GM23338 (cell line): ENCODE results near the gene MAGOHB. TPM values are rescaled to one million over a fixed set of nuclear protein-coding genes. Genes with fewer than 3 reads are reported as not detected.

Source experiments
- ATAC-seq: fragments of 200-7000 bp; cut with Tn5 transposase; 3 replicates; pipeline ENCODE4 v1.9.1; 2020
- DNase-seq: peaks from one replicate; pipeline ENCODE4 v3.0.0-alpha.2; 2015; ENCODE audit warnings: low spot score
- H2AFZ ChIP-seq: fragments of 200-600 bp; sonication (generic); 2 replicates; pipeline ENCODE4 v1.8.0; 2016; ENCODE audit warnings: antibody characterized with exemption, mild to moderate bottlenecking, moderate library complexity
- H3F3A ChIP-seq: fragments of 200-600 bp; sonication (generic); replicated peaks from 2 replicates; pipeline ENCODE4 v1.8.0; 2017; ENCODE audit warnings: antibody characterized with exemption, mixed run types, low read depth
- H3K27ac ChIP-seq: fragments of 200-600 bp; sonication (generic); 2 replicates; pipeline ENCODE4 v1.6.1; 2016; ENCODE audit warnings: low read depth
- H3K27me3 ChIP-seq: fragments of 200-600 bp; sonication (generic); 2 replicates; pipeline ENCODE4 v1.8.0; 2016; ENCODE audit warnings: mild to moderate bottlenecking, mixed run types, moderate library complexity; ENCODE audit not compliant: insufficient read depth
- H3K36me3 ChIP-seq: fragments of 200-600 bp; sonication (generic); 2 replicates; pipeline ENCODE4 v1.8.0; 2016; ENCODE audit warnings: mild to moderate bottlenecking; ENCODE audit not compliant: insufficient read depth
- H3K4me1 ChIP-seq: fragments of 200-600 bp; sonication (generic); 2 replicates; pipeline ENCODE4 v1.8.0; 2016; ENCODE audit warnings: mild to moderate bottlenecking, moderate library complexity; ENCODE audit not compliant: insufficient read depth
- H3K4me2 ChIP-seq: fragments of 200-600 bp; sonication (generic); 2 replicates; pipeline ENCODE4 v1.7.1; 2017; ENCODE audit warnings: mixed run types
- H3K4me3 ChIP-seq: fragments of 200-600 bp; sonication (generic); 2 replicates; pipeline ENCODE4 v1.6.1; 2016; ENCODE audit warnings: mixed run types
- H3K79me2 ChIP-seq: fragments of 200-600 bp; sonication (generic); replicated peaks from 2 replicates; pipeline ENCODE4 v1.8.0; 2017; ENCODE audit warnings: mild to moderate bottlenecking; ENCODE audit not compliant: insufficient read depth
- H3K9me2 ChIP-seq: fragments of 200-600 bp; sonication (generic); 2 replicates; pipeline ENCODE4 v1.8.0; 2017; ENCODE audit not compliant: insufficient read depth
- H4K20me1 ChIP-seq: fragments of 200-600 bp; sonication (generic); replicated peaks from 2 replicates; pipeline ENCODE4 v1.8.0; 2017; ENCODE audit warnings: mild to moderate bottlenecking; ENCODE audit not compliant: insufficient read depth
- H3K27ac Mint-ChIP-seq: 2 replicates; pipeline ENCODE4 v1.8.0; 2020; ENCODE audit warnings: inconsistent platforms, mild to moderate bottlenecking, moderate library complexity, mixed read lengths
- H3K27me3 Mint-ChIP-seq: 3 replicates; pipeline ENCODE4 v1.8.0; 2022; ENCODE audit warnings: low read depth, mild to moderate bottlenecking, moderate library complexity, mixed read lengths, inconsistent platforms; ENCODE audit not compliant: insufficient read depth, poor library complexity
- H3K36me3 Mint-ChIP-seq: 3 replicates; pipeline ENCODE4 v1.8.0; 2021; ENCODE audit warnings: low read depth, mild to moderate bottlenecking, inconsistent platforms, moderate library complexity, mixed read lengths
- H3K4me1 Mint-ChIP-seq: 3 replicates; pipeline ENCODE4 v1.8.0; 2020; ENCODE audit warnings: mild to moderate bottlenecking, inconsistent platforms, mixed read lengths
- H3K4me3 Mint-ChIP-seq: 3 replicates; pipeline ENCODE4 v1.8.0; 2021; ENCODE audit warnings: moderate library complexity, mild to moderate bottlenecking, inconsistent platforms, mixed read lengths
- H3K9me3 Mint-ChIP-seq: 3 replicates; pipeline ENCODE4 v1.8.0; 2020; ENCODE audit warnings: moderate library complexity, mild to moderate bottlenecking, inconsistent platforms, mixed read lengths
- CREB1 ChIP-seq: fragments of 250-450 bp; sonication (Bioruptor Pico); IDR thresholded peaks from 2 replicates; pipeline ENCODE4 v1.5.0; 2020; ENCODE audit warnings: low read depth, mild to moderate bottlenecking, moderate library complexity
- EZH2 ChIP-seq: fragments of 200-600 bp; sonication (generic); IDR thresholded peaks from one replicate; pipeline ENCODE4 v1.8.0; 2017; ENCODE audit warnings: antibody characterized with exemption, mild to moderate bottlenecking, low read depth; ENCODE audit not compliant: unreplicated experiment
- EZH2phosphoT487 ChIP-seq: fragments of 200-600 bp; sonication (generic); IDR thresholded peaks from one replicate; pipeline ENCODE4 v1.8.1; 2018; ENCODE audit warnings: antibody characterized with exemption; ENCODE audit not compliant: unreplicated experiment
- JUNB ChIP-seq: IDR thresholded peaks from one replicate; pipeline ENCODE4 v1.6.1; 2016; ENCODE audit warnings: antibody characterized with exemption; ENCODE audit not compliant: unreplicated experiment
- NANOG ChIP-seq: IDR thresholded peaks from 2 replicates; pipeline ENCODE4 v1.6.1; 2016; ENCODE audit warnings: antibody characterized with exemption, borderline replicate concordance
- POLR2AphosphoS5 ChIP-seq: IDR thresholded peaks from 2 replicates; pipeline ENCODE4 v1.6.1; 2016; ENCODE audit warnings: antibody characterized with exemption, low read depth
- STAT1 ChIP-seq: IDR thresholded peaks from one replicate; pipeline ENCODE4 v1.6.1; 2016; ENCODE audit warnings: antibody characterized with exemption; ENCODE audit not compliant: unreplicated experiment
- ZNF114 ChIP-seq: fragments of 250-450 bp; sonication (Bioruptor Pico); IDR thresholded peaks from 2 replicates; pipeline ENCODE4 v1.5.0; 2020; ENCODE audit warnings: mild to moderate bottlenecking, moderate library complexity
- ZNF331 ChIP-seq: fragments of 250-450 bp; sonication (Bioruptor Pico); IDR thresholded peaks from 2 replicates; pipeline ENCODE4 v1.5.0; 2020; ENCODE audit warnings: low read depth, mild to moderate bottlenecking, moderate library complexity
- polyA plus RNA-seq: library from polyadenylated mRNA; unstranded; fragments of >200 nt; fragmentation: Nextera tagmentation; extraction: Ambion mirVana; gene quantifications from 2 replicates; pipeline ENCODE4 v1.2.1, GENCODE V29; 2016
- total RNA-seq: library from RNA; depleted of rRNA; stranded (reverse); fragments of >200 nt; shearing (Covaris generic); gene quantifications from 2 replicates; pipeline ENCODE4 v1.2.3, GENCODE V29; 2014
- TF ChIP-seq, protein P1 (sequence below), 2 experiments: fragments of 200-600 bp in 1 of 2; sonication (generic) in 1 of 2; conservative IDR thresholded peaks; 2 replicates each; pipeline versions ENCODE4 v1.5.1 to v1.6.1; 2016 to 2017; ENCODE audit warnings: antibody characterized with exemption in 2 of 2, low read depth in 2 of 2, mild to moderate bottlenecking in 2 of 2, moderate library complexity in 1 of 2
- TF ChIP-seq, protein P2 (sequence below): IDR thresholded peaks from 2 replicates; pipeline ENCODE4 v1.6.1; 2016; ENCODE audit warnings: antibody characterized with exemption
- TF ChIP-seq, protein P3 (sequence below): fragments of 250-450 bp; sonication (Bioruptor Pico); IDR thresholded peaks from 2 replicates; pipeline ENCODE4 v1.5.0; 2020; ENCODE audit warnings: mild to moderate bottlenecking, moderate library complexity
- TF ChIP-seq, protein P4 (sequence below): IDR thresholded peaks from one replicate; pipeline ENCODE4 v1.6.1; 2018; ENCODE audit warnings: antibody characterized with exemption; ENCODE audit not compliant: unreplicated experiment

Gene MAGOHB
- total and polyA plus RNA-seq, 2 experiments from 2014 or later = 38.5 to 175 TPM

DNA sequence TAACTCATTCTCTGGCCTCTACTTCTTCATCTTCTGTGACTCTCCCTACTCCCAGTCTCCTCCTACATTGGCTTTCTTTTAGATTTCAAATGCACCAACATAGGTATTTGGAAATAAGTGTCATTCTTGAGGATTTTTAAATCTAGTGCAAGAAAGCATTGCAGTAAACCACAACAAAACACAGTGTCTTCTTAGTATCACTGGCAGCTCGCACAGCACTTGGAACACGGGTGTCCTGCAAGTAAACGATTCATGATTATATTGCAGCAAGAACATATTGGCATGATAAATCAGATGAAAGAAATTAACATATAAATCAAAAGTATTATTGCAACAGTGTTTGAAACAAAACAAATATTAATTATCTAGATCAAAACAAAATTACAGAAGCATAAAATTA, 45.6 kb downstream of the MAGOHB start:
- no peaks in the 10 kb centered on the region; the same call in 1 of the 2 replicates for H3K36me3 ChIP-seq
- Mint-ChIP-seq H3K4me1 (peaks cover 28% of the 10 kb centered on the region), H3K4me3 (no peak overlapping the region), H3K27ac (no peak overlapping the region), H3K27me3 (peaks cover 3% of the 10 kb centered on the region), H3K36me3 (no peaks in the 10 kb centered on the region), H3K9me3 (no peaks in the 10 kb centered on the region)
- H3K79me2 ChIP-seq = no peaks in the 10 kb centered on the region
- H3K27me3 ChIP-seq = no peaks in the 10 kb centered on the region
- H3K4me3 ChIP-seq = no peak overlapping the region
- H3K4me2 ChIP-seq = no peak overlapping the region
- H3F3A ChIP-seq = no peaks in the 10 kb centered on the region
- ATAC-seq (no peak), DNase-seq (no peak)
- no peaks in the 10 kb centered on the region for H3K9me2 ChIP-seq
- no peak overlapping the region for H2AFZ ChIP-seq
- no peaks in the 10 kb centered on the region for H4K20me1 ChIP-seq
- TF ChIP-seq POLR2AphosphoS5 = no peak
- TF ChIP-seq CREB1 (CRISPR knock-in tag) = no peak
- TF ChIP-seq EZH2phosphoT487 = no peak
- no peak for TF ChIP-seq JUNB
- TF ChIP-seq, protein P1, sequence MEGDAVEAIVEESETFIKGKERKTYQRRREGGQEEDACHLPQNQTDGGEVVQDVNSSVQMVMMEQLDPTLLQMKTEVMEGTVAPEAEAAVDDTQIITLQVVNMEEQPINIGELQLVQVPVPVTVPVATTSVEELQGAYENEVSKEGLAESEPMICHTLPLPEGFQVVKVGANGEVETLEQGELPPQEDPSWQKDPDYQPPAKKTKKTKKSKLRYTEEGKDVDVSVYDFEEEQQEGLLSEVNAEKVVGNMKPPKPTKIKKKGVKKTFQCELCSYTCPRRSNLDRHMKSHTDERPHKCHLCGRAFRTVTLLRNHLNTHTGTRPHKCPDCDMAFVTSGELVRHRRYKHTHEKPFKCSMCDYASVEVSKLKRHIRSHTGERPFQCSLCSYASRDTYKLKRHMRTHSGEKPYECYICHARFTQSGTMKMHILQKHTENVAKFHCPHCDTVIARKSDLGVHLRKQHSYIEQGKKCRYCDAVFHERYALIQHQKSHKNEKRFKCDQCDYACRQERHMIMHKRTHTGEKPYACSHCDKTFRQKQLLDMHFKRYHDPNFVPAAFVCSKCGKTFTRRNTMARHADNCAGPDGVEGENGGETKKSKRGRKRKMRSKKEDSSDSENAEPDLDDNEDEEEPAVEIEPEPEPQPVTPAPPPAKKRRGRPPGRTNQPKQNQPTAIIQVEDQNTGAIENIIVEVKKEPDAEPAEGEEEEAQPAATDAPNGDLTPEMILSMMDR (conservative IDR thresholded peaks at IDR 0.05; ENCODE audit: low read depth in 2 of 2) = no peak
- TF ChIP-seq ZNF114 (CRISPR knock-in tag) = no peak
- no peak for TF ChIP-seq NANOG
- TF ChIP-seq, protein P2, sequence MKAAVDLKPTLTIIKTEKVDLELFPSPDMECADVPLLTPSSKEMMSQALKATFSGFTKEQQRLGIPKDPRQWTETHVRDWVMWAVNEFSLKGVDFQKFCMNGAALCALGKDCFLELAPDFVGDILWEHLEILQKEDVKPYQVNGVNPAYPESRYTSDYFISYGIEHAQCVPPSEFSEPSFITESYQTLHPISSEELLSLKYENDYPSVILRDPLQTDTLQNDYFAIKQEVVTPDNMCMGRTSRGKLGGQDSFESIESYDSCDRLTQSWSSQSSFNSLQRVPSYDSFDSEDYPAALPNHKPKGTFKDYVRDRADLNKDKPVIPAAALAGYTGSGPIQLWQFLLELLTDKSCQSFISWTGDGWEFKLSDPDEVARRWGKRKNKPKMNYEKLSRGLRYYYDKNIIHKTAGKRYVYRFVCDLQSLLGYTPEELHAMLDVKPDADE = no peak
- TF ChIP-seq, protein P3, sequence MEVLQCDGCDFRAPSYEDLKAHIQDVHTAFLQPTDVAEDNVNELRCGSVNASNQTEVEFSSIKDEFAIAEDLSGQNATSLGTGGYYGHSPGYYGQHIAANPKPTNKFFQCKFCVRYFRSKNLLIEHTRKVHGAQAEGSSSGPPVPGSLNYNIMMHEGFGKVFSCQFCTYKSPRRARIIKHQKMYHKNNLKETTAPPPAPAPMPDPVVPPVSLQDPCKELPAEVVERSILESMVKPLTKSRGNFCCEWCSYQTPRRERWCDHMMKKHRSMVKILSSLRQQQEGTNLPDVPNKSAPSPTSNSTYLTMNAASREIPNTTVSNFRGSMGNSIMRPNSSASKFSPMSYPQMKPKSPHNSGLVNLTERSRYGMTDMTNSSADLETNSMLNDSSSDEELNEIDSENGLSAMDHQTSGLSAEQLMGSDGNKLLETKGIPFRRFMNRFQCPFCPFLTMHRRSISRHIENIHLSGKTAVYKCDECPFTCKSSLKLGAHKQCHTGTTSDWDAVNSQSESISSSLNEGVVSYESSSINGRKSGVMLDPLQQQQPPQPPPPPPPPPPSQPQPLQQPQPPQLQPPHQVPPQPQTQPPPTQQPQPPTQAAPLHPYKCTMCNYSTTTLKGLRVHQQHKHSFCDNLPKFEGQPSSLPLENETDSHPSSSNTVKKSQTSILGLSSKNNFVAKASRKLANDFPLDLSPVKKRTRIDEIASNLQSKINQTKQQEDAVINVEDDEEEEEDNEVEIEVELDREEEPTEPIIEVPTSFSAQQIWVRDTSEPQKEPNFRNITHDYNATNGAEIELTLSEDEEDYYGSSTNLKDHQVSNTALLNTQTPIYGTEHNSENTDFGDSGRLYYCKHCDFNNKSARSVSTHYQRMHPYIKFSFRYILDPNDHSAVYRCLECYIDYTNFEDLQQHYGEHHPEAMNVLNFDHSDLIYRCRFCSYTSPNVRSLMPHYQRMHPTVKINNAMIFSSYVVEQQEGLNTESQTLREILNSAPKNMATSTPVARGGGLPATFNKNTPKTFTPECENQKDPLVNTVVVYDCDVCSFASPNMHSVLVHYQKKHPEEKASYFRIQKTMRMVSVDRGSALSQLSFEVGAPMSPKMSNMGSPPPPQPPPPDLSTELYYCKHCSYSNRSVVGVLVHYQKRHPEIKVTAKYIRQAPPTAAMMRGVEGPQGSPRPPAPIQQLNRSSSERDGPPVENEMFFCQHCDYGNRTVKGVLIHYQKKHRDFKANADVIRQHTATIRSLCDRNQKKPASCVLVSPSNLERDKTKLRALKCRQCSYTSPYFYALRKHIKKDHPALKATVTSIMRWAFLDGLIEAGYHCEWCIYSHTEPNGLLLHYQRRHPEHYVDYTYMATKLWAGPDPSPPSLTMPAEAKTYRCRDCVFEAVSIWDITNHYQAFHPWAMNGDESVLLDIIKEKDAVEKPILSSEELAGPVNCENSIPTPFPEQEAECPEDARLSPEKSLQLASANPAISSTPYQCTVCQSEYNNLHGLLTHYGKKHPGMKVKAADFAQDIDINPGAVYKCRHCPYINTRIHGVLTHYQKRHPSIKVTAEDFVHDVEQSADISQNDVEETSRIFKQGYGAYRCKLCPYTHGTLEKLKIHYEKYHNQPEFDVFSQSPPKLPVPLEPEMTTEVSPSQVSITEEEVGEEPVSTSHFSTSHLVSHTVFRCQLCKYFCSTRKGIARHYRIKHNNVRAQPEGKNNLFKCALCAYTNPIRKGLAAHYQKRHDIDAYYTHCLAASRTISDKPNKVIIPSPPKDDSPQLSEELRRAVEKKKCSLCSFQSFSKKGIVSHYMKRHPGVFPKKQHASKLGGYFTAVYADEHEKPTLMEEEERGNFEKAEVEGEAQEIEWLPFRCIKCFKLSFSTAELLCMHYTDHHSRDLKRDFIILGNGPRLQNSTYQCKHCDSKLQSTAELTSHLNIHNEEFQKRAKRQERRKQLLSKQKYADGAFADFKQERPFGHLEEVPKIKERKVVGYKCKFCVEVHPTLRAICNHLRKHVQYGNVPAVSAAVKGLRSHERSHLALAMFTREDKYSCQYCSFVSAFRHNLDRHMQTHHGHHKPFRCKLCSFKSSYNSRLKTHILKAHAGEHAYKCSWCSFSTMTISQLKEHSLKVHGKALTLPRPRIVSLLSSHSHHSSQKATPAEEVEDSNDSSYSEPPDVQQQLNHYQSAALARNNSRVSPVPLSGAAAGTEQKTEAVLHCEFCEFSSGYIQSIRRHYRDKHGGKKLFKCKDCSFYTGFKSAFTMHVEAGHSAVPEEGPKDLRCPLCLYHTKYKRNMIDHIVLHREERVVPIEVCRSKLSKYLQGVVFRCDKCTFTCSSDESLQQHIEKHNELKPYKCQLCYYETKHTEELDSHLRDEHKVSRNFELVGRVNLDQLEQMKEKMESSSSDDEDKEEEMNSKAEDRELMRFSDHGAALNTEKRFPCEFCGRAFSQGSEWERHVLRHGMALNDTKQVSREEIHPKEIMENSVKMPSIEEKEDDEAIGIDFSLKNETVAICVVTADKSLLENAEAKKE (CRISPR knock-in tag) = no peak
- no peak for TF ChIP-seq EZH2
- TF ChIP-seq ZNF331 = no peak
- TF ChIP-seq, protein P4, sequence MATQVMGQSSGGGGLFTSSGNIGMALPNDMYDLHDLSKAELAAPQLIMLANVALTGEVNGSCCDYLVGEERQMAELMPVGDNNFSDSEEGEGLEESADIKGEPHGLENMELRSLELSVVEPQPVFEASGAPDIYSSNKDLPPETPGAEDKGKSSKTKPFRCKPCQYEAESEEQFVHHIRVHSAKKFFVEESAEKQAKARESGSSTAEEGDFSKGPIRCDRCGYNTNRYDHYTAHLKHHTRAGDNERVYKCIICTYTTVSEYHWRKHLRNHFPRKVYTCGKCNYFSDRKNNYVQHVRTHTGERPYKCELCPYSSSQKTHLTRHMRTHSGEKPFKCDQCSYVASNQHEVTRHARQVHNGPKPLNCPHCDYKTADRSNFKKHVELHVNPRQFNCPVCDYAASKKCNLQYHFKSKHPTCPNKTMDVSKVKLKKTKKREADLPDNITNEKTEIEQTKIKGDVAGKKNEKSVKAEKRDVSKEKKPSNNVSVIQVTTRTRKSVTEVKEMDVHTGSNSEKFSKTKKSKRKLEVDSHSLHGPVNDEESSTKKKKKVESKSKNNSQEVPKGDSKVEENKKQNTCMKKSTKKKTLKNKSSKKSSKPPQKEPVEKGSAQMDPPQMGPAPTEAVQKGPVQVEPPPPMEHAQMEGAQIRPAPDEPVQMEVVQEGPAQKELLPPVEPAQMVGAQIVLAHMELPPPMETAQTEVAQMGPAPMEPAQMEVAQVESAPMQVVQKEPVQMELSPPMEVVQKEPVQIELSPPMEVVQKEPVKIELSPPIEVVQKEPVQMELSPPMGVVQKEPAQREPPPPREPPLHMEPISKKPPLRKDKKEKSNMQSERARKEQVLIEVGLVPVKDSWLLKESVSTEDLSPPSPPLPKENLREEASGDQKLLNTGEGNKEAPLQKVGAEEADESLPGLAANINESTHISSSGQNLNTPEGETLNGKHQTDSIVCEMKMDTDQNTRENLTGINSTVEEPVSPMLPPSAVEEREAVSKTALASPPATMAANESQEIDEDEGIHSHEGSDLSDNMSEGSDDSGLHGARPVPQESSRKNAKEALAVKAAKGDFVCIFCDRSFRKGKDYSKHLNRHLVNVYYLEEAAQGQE = no peak
- no peak for TF ChIP-seq STAT1
- no peak overlapping the region for H3K27ac ChIP-seq
- H3K4me1 ChIP-seq = no peaks in the 10 kb centered on the region
